GM19372 (cell line): Measurements from ENCODE around the gene MAST4.

Experiments used
- ATAC-seq: cut with Tn5 transposase; IDR thresholded peaks from one replicate; pipeline ENCODE4 v1.9.1; 2021; ENCODE audit warnings: mild to moderate bottlenecking, low read depth, moderate library complexity; ENCODE audit not compliant: unreplicated experiment

Gene MAST4

GRCh38 chr5:66829358-66829674 is 233.1 kb downstream of the MAST4 start:
- no peak for ATAC-seq

GRCh38 chr5:66829826-66830225 is 233.6 kb downstream of the MAST4 start:
- ATAC-seq = no peak

GRCh38 chr5:66830636-66831035 is 234.4 kb downstream of the MAST4 start:
- no peak for ATAC-seq

- ATAC-seq = no peak
Measured at GRCh38 chr5:66839636-66840185, 243.5 kb downstream of the MAST4 start.

GRCh38 chr5:66840511-66841013 is 244.4 kb downstream of the MAST4 start:
- peak; percentile 99 for ATAC-seq

GRCh38 chr5:66841264-66841663 is 245.1 kb downstream of the MAST4 start:
- ATAC-seq = no peak

- ATAC-seq = no peak
Measured at GRCh38 chr5:66842540-66842939, 246.3 kb downstream of the MAST4 start.

- ATAC-seq = no peak
Measured at GRCh38 chr5:66843065-66843464, 246.9 kb downstream of the MAST4 start.

- no peak for ATAC-seq
Measured at GRCh38 chr5:66848749-66849641, 252.8 kb downstream of the MAST4 start.

GRCh38 chr5:66849803-66850202 is 253.6 kb downstream of the MAST4 start:
- no peak for ATAC-seq

GRCh38 chr5:66850354-66851075 is 254.3 kb downstream of the MAST4 start:
- no peak for ATAC-seq

- ATAC-seq = no peak
Measured at GRCh38 chr5:66851306-66851705, 255.1 kb downstream of the MAST4 start.

- no peak for ATAC-seq
Measured at GRCh38 chr5:66854416-66854815, 258.2 kb downstream of the MAST4 start.

- ATAC-seq = no peak
Measured at GRCh38 chr5:66856041-66856805, 260.0 kb downstream of the MAST4 start.

- no peak for ATAC-seq
Measured at GRCh38 chr5:66859526-66859925, 263.3 kb downstream of the MAST4 start.

- ATAC-seq = no peak
Measured at GRCh38 chr5:66860199-66860975, 264.2 kb downstream of the MAST4 start.

- no peak for ATAC-seq
Measured at GRCh38 chr5:66861402-66861801, 265.2 kb downstream of the MAST4 start.

GRCh38 chr5:66862020-66862419 is 265.8 kb downstream of the MAST4 start:
- no peak for ATAC-seq

GRCh38 chr5:66863243-66864170 is 267.3 kb downstream of the MAST4 start:
- ATAC-seq = no peak
